ENCODE data around the gene PLEKHG5. TPM values are rescaled to one million over a fixed set of nuclear protein-coding genes. Genes with fewer than 3 reads are reported as not detected.
"Not testable (repeated sequence)": the region's sequence is repeated elsewhere in the genome, so short reads cannot be mapped to it uniquely, and the experiment has no call there.

PLEKHG5 gene
- total RNA-seq, 2 experiments from 2014 or later: 1.7 to 1.8 TPM

DNA sequence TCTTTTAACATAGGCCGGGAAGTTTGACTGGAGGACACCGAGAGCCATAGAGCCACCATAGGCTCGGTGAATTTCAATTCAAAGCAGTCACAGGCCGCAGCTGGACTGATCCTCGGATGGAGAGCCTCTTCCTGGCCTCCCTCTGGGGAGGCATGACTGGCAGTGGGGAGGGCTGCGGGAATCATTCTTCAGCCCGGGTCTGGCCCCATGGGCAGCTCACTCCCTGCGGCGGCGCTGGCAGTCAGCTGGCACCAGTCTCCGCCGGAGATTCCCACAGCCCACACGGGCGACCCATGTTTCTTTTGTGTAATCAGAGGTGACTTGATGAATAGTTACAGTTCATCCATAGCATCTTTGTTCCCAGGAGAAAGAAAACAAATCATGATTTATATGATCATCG is 56.3 kb downstream of the PLEKHG5 start:
- CTCF ChIA-PET: interaction anchor here (0.6 to 8.1 kb wide), 4 partner anchors 13 to 37 kb away, joined by 3 to 75 read pairs (median 4); no protein-coding TSS in a partner anchor
- no peak for TF ChIP-seq CTCF (IDR thresholded peaks at IDR 0.05)
- H3K9me3 Mint-ChIP-seq: no peaks in the 10 kb centered on the region

GRCh38 chr1:6434186-6434585 is 57.3 kb downstream of the PLEKHG5 start:
- intact Hi-C loops (cut with micrococcal nuclease): no loop called here
- no peak for TF ChIP-seq CTCF (IDR thresholded peaks at IDR 0.05)
- ATAC-seq (no peak), DNase-seq (no peak)
- ChIA-PET CTCF (interaction anchor here (1.2 to 8.1 kb wide), 3 partner anchors 12 to 186 kb away, joined by 3 to 75 read pairs (median 4); no protein-coding TSS in a partner anchor), POLR2A (no interaction called here)
- Mint-ChIP-seq H3K27me3 (peaks cover 10% of the 10 kb centered on the region), H3K4me1 (ENCODE audit: low read depth) (no peaks in the 10 kb centered on the region), H3K36me3 (ENCODE audit: low read depth) (no peaks in the 10 kb centered on the region), H3K9me3 (no peaks in the 10 kb centered on the region), H3K4me3 (no peak overlapping the region), H3K27ac (no peak overlapping the region)

More for the DNA sequence above, 56.3 kb downstream of the PLEKHG5 start:
- Mint-ChIP-seq H3K4me1 (ENCODE audit: low read depth) (peaks cover 2% of the 10 kb centered on the region), H3K36me3 (ENCODE audit: low read depth) (no peaks in the 10 kb centered on the region), H3K27me3 (peaks cover 14% of the 10 kb centered on the region), H3K4me3 (no peak overlapping the region), H3K27ac (no peak overlapping the region)
- POLR2A ChIA-PET: no interaction called here
- ATAC-seq (no peak), DNase-seq (no peak)
- intact Hi-C loops (cut with micrococcal nuclease): no loop called here

DNA sequence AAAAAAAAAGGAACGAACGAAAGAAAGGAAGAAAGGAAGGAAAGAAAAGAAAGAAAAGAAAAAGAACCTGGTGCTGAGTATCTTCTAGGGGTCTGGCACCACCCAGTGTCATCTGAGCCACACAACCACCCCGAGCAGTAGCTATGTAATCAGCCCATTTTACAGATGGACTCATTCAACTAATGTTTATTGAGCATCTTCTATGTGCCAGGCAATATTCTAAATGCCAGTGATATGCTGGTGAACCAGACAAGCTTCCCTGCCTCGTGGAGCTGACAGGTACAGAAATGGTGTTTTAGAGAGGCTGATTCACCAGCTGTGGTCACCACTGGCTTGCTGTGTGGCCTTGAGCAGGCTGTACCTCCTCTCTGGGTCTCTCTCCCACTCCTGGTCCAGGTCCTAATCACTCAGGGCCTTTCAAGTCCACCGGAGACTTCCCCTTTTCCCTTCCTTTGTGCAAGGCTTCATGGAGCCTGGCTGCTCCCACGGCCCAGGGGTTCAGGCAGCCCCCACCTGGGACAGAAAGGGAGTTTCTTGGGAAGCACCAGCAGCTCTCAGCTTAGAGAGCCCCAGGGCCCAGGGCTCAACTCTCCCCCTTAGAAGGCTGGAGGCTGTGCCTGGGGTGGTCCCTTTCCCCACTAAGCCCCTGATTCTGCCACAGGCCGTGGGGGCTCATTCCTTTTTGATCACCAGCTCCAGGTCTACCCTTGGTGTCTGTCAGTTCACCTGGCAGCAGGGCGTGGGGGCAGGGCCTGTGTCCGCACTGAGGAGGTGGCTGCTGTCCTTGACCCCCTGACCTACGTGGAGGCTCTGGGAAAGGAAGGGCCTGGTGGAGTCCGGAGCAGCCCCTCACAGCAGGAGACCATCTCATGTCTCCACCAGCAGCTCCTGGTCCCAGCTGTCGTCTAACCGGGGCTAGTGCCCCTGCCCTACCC is 59.6 kb downstream of the PLEKHG5 start:
- H3K27me3 Mint-ChIP-seq; H3K9me3 Mint-ChIP-seq; DNase-seq; H3K27ac Mint-ChIP-seq; ATAC-seq; H3K36me3 Mint-ChIP-seq (ENCODE audit: low read depth); H3K4me3 Mint-ChIP-seq; intact Hi-C loops (cut with micrococcal nuclease); H3K4me1 Mint-ChIP-seq (ENCODE audit: low read depth): not testable (repeated sequence)
- ChIA-PET CTCF (interaction anchor here (1.6 to 8.1 kb wide), 3 partner anchors 9 to 109 kb away, joined by 3 to 75 read pairs (median 4); partner anchors contain the start of gene HES2), POLR2A (interaction anchor here (1.1 to 1.2 kb wide), 2 partner anchors 10 to 19 kb away, joined by 3 read pairs; no protein-coding TSS in a partner anchor)

GRCh38 chr1:6429660-6430411 is 61.6 kb downstream of the PLEKHG5 start:
- H3K27ac Mint-ChIP-seq; intact Hi-C loops (cut with micrococcal nuclease); H3K4me1 Mint-ChIP-seq (ENCODE audit: low read depth); H3K36me3 Mint-ChIP-seq (ENCODE audit: low read depth); ATAC-seq; DNase-seq; H3K9me3 Mint-ChIP-seq; POLR2A ChIA-PET; H3K4me3 Mint-ChIP-seq: not testable (repeated sequence)
- CTCF ChIA-PET: interaction anchor here (0.8 to 1.5 kb wide), 3 partner anchors 8 to 182 kb away, joined by 3 to 7 read pairs (median 4); no protein-coding TSS in a partner anchor
- peaks cover 12% of the 10 kb centered on the region for H3K27me3 Mint-ChIP-seq

DNA sequence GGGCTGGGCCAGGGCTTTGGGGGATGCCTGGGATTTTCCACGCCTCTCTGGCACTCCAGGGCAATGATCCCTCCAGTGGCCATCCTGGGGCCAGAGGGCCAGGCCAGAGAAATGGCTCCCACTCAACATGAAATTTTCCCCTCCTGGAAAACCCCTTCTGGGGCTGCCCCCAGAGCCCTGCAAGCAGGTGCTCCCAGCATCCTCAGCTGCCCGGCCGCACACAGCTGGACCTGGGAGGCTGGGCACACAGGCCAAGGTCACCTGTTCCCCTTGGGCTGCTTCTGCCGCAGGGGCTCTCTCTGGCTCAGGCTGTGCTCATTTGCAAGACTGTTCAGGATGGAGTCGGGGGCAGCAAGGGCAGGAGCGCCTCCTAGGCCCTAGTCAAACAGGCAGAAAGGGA is 63.0 kb downstream of the PLEKHG5 start:
- H3K9me3 Mint-ChIP-seq; ATAC-seq; CTCF ChIA-PET; POLR2A ChIA-PET; H3K4me1 Mint-ChIP-seq (ENCODE audit: low read depth); DNase-seq; H3K36me3 Mint-ChIP-seq (ENCODE audit: low read depth); H3K4me3 Mint-ChIP-seq; intact Hi-C loops (cut with micrococcal nuclease); H3K27ac Mint-ChIP-seq: not testable (repeated sequence)
- H3K27me3 Mint-ChIP-seq: peaks cover 20% of the 10 kb centered on the region
